C4-2B (cell line): ENCODE results near the gene PPARD.

ENCODE experiments used
- CTCF ChIP-seq: fragments of 450-650 bp; conservative IDR thresholded peaks from 2 replicates; pipeline ENCODE4 v1.5.1; 2017; ENCODE audit warnings: mild to moderate bottlenecking
- ZFX ChIP-seq: fragments of 450-650 bp; IDR thresholded peaks from 2 replicates; pipeline ENCODE4 v1.6.1; 2017

- no peak for TF ChIP-seq CTCF
- no peak for TF ChIP-seq ZFX
These were observed 21.3 kb upstream of the PPARD start for GRCh38 chr6:35321091-35321490.
